ENCODE results near the gene CDC42BPA. TPM values are rescaled to one million over a fixed set of nuclear protein-coding genes. Genes with fewer than 3 reads are reported as not detected.

Gene CDC42BPA
- total and polyA plus RNA-seq, 2 of the 8 experiments (the other 6 are each of a cell fraction or from before 2014, with no cell fraction given): 7.1 to 28.5 TPM

GRCh38 chr1:227071895-227072587 is 246.3 kb downstream of the CDC42BPA start (continued):
- TF ChIP-seq CHD7 (IDR thresholded peaks at IDR 0.05; ENCODE audit: insufficient replicate concordance, low read length) (no peak), RXRA (IDR thresholded peaks at IDR 0.05; ENCODE audit: insufficient read depth, low read depth, low read length) (no peak), GTF2F1 (IDR thresholded peaks at IDR 0.05; ENCODE audit: borderline replicate concordance, low read depth, low read length) (no peak), TBP (IDR thresholded peaks at IDR 0.05; ENCODE audit: low read depth, low read length) (no peak), ATF2 (IDR thresholded peaks at IDR 0.05; ENCODE audit: low read length) (no peak), JUND (IDR thresholded peaks at IDR 0.05; ENCODE audit: low read length) (no peak)

Measured in H1 (cell line).